Measurements from ENCODE around the gene EFNB2. TPM values are rescaled to one million over a fixed set of nuclear protein-coding genes. Genes with fewer than 3 reads are reported as not detected.

The EFNB2 gene
- total and polyA plus RNA-seq, 4 donors: 2.6 to 6.1 (median 3.4) TPM

DNA sequence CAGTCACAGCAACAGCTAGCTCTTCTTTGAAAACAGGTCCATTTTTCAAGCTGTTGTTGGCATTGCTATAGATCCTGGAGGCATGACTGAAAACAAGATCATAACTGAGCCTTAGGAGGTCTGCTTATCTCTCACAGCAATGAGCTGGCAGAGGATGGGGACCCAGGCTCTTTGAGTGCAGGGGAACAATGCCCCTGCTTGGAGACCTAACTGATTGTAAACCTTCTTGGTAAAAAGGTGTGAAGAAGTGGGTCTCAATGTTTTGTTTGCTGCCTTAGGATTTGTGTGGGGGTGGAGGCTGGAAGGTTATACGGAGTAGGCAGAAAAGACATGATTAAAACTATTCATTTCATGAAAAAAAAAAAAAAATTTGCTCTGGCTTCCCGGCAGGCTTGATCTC, 94.6 kb downstream of the EFNB2 start:
- no peak overlapping the region for H3K4me3 ChIP-seq (ENCODE audit: low read depth in 1 of 3, low read length in 3 of 3)
- H3K9ac ChIP-seq (ENCODE audit: low read depth in 1 of 2, low read length in 2 of 2): no peak overlapping the region
- TF ChIP-seq NR2F2 (IDR thresholded peaks at IDR 0.05) (no peak), FOXA2 (IDR thresholded peaks at IDR 0.05) (no peak), RXRA (IDR thresholded peaks at IDR 0.05) (no peak), SP1 (IDR thresholded peaks at IDR 0.05) (no peak), YY1 (IDR thresholded peaks at IDR 0.05) (no peak), EGR1 (IDR thresholded peaks at IDR 0.05; ENCODE audit: low read depth in 2 of 2) (no peak), HNF4A (conservative IDR thresholded peaks at IDR 0.05) (no peak), FOXA1 (IDR thresholded peaks at IDR 0.05) (no peak), RAD21 (IDR thresholded peaks at IDR 0.05) (no peak), HNF4G (IDR thresholded peaks at IDR 0.05) (no peak), TAF1 (conservative IDR thresholded peaks at IDR 0.05) (no peak), JUND (IDR thresholded peaks at IDR 0.05) (no peak), GABPA (IDR thresholded peaks at IDR 0.05 in 1 of 2, conservative IDR thresholded peaks at IDR 0.05 in 1 of 2) (no peak)
- TF ChIP-seq, protein P1, sequence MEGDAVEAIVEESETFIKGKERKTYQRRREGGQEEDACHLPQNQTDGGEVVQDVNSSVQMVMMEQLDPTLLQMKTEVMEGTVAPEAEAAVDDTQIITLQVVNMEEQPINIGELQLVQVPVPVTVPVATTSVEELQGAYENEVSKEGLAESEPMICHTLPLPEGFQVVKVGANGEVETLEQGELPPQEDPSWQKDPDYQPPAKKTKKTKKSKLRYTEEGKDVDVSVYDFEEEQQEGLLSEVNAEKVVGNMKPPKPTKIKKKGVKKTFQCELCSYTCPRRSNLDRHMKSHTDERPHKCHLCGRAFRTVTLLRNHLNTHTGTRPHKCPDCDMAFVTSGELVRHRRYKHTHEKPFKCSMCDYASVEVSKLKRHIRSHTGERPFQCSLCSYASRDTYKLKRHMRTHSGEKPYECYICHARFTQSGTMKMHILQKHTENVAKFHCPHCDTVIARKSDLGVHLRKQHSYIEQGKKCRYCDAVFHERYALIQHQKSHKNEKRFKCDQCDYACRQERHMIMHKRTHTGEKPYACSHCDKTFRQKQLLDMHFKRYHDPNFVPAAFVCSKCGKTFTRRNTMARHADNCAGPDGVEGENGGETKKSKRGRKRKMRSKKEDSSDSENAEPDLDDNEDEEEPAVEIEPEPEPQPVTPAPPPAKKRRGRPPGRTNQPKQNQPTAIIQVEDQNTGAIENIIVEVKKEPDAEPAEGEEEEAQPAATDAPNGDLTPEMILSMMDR (IDR thresholded peaks at IDR 0.05; ENCODE audit: low read depth, low read length, missing input control): no peak
- TF ChIP-seq, protein P2, sequence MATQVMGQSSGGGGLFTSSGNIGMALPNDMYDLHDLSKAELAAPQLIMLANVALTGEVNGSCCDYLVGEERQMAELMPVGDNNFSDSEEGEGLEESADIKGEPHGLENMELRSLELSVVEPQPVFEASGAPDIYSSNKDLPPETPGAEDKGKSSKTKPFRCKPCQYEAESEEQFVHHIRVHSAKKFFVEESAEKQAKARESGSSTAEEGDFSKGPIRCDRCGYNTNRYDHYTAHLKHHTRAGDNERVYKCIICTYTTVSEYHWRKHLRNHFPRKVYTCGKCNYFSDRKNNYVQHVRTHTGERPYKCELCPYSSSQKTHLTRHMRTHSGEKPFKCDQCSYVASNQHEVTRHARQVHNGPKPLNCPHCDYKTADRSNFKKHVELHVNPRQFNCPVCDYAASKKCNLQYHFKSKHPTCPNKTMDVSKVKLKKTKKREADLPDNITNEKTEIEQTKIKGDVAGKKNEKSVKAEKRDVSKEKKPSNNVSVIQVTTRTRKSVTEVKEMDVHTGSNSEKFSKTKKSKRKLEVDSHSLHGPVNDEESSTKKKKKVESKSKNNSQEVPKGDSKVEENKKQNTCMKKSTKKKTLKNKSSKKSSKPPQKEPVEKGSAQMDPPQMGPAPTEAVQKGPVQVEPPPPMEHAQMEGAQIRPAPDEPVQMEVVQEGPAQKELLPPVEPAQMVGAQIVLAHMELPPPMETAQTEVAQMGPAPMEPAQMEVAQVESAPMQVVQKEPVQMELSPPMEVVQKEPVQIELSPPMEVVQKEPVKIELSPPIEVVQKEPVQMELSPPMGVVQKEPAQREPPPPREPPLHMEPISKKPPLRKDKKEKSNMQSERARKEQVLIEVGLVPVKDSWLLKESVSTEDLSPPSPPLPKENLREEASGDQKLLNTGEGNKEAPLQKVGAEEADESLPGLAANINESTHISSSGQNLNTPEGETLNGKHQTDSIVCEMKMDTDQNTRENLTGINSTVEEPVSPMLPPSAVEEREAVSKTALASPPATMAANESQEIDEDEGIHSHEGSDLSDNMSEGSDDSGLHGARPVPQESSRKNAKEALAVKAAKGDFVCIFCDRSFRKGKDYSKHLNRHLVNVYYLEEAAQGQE (IDR thresholded peaks at IDR 0.05): no peak
- TF ChIP-seq, protein P3, sequence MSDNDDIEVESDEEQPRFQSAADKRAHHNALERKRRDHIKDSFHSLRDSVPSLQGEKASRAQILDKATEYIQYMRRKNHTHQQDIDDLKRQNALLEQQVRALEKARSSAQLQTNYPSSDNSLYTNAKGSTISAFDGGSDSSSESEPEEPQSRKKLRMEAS (IDR thresholded peaks at IDR 0.05): no peak
- TF ChIP-seq, protein P4, sequence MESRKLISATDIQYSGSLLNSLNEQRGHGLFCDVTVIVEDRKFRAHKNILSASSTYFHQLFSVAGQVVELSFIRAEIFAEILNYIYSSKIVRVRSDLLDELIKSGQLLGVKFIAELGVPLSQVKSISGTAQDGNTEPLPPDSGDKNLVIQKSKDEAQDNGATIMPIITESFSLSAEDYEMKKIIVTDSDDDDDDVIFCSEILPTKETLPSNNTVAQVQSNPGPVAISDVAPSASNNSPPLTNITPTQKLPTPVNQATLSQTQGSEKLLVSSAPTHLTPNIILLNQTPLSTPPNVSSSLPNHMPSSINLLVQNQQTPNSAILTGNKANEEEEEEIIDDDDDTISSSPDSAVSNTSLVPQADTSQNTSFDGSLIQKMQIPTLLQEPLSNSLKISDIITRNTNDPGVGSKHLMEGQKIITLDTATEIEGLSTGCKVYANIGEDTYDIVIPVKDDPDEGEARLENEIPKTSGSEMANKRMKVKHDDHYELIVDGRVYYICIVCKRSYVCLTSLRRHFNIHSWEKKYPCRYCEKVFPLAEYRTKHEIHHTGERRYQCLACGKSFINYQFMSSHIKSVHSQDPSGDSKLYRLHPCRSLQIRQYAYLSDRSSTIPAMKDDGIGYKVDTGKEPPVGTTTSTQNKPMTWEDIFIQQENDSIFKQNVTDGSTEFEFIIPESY (IDR thresholded peaks at IDR 0.05): no peak
- H3K36me3 ChIP-seq (ENCODE audit: control insufficient read depth in 4 of 4, insufficient read depth in 3 of 4, low read depth in 1 of 4, low read length in 3 of 4): no peaks in the 10 kb centered on the region
- H3K27ac ChIP-seq (ENCODE audit: low read depth in 1 of 2, low read length in 2 of 2): no peak overlapping the region
- H3K9me3 ChIP-seq (ENCODE audit: control insufficient read depth in 4 of 4, low read length in 3 of 4): no peaks in the 10 kb centered on the region
- no peak for DNase-seq (ENCODE audit: low spot score)
- no peaks in the 10 kb centered on the region for H3K4me1 ChIP-seq (ENCODE audit: control insufficient read depth in 4 of 4, insufficient read depth in 4 of 4, low read length in 3 of 4)
- peaks cover 0 to 5% (median 0%) of the 10 kb centered on the region in 4 donors for H3K27me3 ChIP-seq (ENCODE audit: control insufficient read depth in 4 of 4, insufficient read depth in 4 of 4, low read length in 3 of 4)
- 27% methylated on average over 2 of the region's 2 CpGs for WGBS

Other genes with a start within 250 kb of the EFNB2 start
- gene ARGLU1, start 32.5 kb upstream of the EFNB2 start, total RNA-seq: 10 to 100 TPM; 21.4 to 38.8 TPM
- gene ARGLU1, start 32.5 kb upstream of the EFNB2 start, polyA plus RNA-seq: 10 to 100 TPM; 16.7 to 50.8 TPM

Measured in liver (tissue), 9 donors.